Central memory CD4-positive, alpha-beta T cell (primary cell): ENCODE results near the gene FLT4.
A peak's percentile ranks its signal among the peaks of the same experiment; 100 is the strongest.
"Not testable (repeated sequence)": the region's sequence is repeated elsewhere in the genome, so short reads cannot be mapped to it uniquely, and the experiment has no call there.

ENCODE experiments used
- DNase-seq: peaks from one replicate; pipeline ENCODE4 v3.0.0; 2022
- total RNA-seq, 3 experiments: gene quantifications; one replicate each; lab custom pipeline; 2026; lab: John Stamatoyannopoulos, UW

Gene FLT4
- 2.4 to 12.0 (median 6.3) reads per million in 3 experiments for total RNA-seq

- no peak for DNase-seq
Observed at GRCh38 chr5:180649297-180650039, at the start of gene FLT4. Gene FLT4, minus strand, starts transcription at chr5:180649600. Its CDS starts 55 bp downstream, at chr5:180649545.

GRCh38 chr5:180699042-180699441, 49.6 kb upstream of the FLT4 start:
- no peak for DNase-seq

GRCh38 chr5:180696116-180696515, 46.7 kb upstream of the FLT4 start:
- no peak for DNase-seq

- no peak for DNase-seq
Observed at GRCh38 chr5:180692429-180692828, 43.0 kb upstream of the FLT4 start.

- no peak for DNase-seq
Observed at GRCh38 chr5:180691046-180691445, 41.6 kb upstream of the FLT4 start.

- DNase-seq: no peak
Observed at GRCh38 chr5:180690562-180690961, 41.2 kb upstream of the FLT4 start.

GRCh38 chr5:180689775-180690174, 40.4 kb upstream of the FLT4 start:
- DNase-seq: no peak

GRCh38 chr5:180689071-180689694, 39.8 kb upstream of the FLT4 start:
- DNase-seq: peak; percentile 53

- DNase-seq: no peak
Observed at GRCh38 chr5:180688330-180689070, 39.1 kb upstream of the FLT4 start.

GRCh38 chr5:180686799-180687198, 37.4 kb upstream of the FLT4 start:
- not testable (repeated sequence) for DNase-seq

GRCh38 chr5:180684623-180685161, 35.3 kb upstream of the FLT4 start:
- DNase-seq: peak; percentile 9

- no peak for DNase-seq
Observed at GRCh38 chr5:180683220-180683922, 34.0 kb upstream of the FLT4 start.

GRCh38 chr5:180682560-180682959, 33.2 kb upstream of the FLT4 start:
- DNase-seq: no peak

GRCh38 chr5:180682008-180682407, 32.6 kb upstream of the FLT4 start:
- not testable (repeated sequence) for DNase-seq

- not testable (repeated sequence) for DNase-seq
Observed at GRCh38 chr5:180678319-180678718, 28.9 kb upstream of the FLT4 start.

GRCh38 chr5:180675036-180675635, 25.7 kb upstream of the FLT4 start:
- DNase-seq: no peak

- DNase-seq: not testable (repeated sequence)
Observed at GRCh38 chr5:180674090-180674475, 24.7 kb upstream of the FLT4 start.

- DNase-seq: no peak
Observed at GRCh38 chr5:180673371-180674089, 24.1 kb upstream of the FLT4 start.

GRCh38 chr5:180671958-180672524, 22.6 kb upstream of the FLT4 start:
- DNase-seq: not testable (repeated sequence)

- DNase-seq: peak; percentile 14
Observed at GRCh38 chr5:180670586-180671359, 21.4 kb upstream of the FLT4 start.
